Loucy (cell line): Measurements from ENCODE around the gene TEX2.
A peak's percentile ranks its signal among the peaks of the same experiment; 100 is the strongest.

Source experiments
- H2AFZ ChIP-seq: fragments of 200-600 bp; sonication (generic); 2 replicates; pipeline ENCODE4 v1.6.0; 2016; ENCODE audit warnings: antibody characterized with exemption, mild to moderate bottlenecking, low read length, moderate library complexity
- H3F3A ChIP-seq: fragments of 200-600 bp; 2 replicates; pipeline ENCODE4 v1.6.0; 2016; ENCODE audit warnings: antibody characterized with exemption, low read depth, mild to moderate bottlenecking
- H3K27me3 ChIP-seq: fragments of 200-600 bp; sonication (generic); 2 replicates; pipeline ENCODE4 v1.6.1; 2014; ENCODE audit warnings: low read length, mild to moderate bottlenecking; ENCODE audit not compliant: insufficient read depth, poor library complexity, severe bottlenecking
- H3K36me3 ChIP-seq: fragments of 200-600 bp; sonication (generic); 2 replicates; pipeline ENCODE4 v1.6.1; 2016; ENCODE audit warnings: low read length; ENCODE audit not compliant: insufficient read depth
- H3K4me1 ChIP-seq: fragments of 200-600 bp; sonication (generic); 2 replicates; pipeline ENCODE4 v1.5.1; 2014; ENCODE audit warnings: low read length, mild to moderate bottlenecking; ENCODE audit not compliant: insufficient read depth, poor library complexity, severe bottlenecking
- H3K4me2 ChIP-seq: fragments of 200-600 bp; sonication (generic); 2 replicates; pipeline ENCODE4 v1.6.0; 2014; ENCODE audit warnings: antibody characterized with exemption, low read length, low read depth, mild to moderate bottlenecking; ENCODE audit not compliant: poor library complexity, severe bottlenecking
- H3K4me3 ChIP-seq: fragments of 200-600 bp; sonication (generic); 2 replicates; pipeline ENCODE4 v1.5.1; 2014; ENCODE audit warnings: low read length, mild to moderate bottlenecking, mixed read lengths; ENCODE audit not compliant: poor library complexity, severe bottlenecking
- H3K79me2 ChIP-seq: fragments of 200-600 bp; sonication (generic); 2 replicates; pipeline ENCODE4 v1.6.1; 2014; ENCODE audit warnings: low read length; ENCODE audit not compliant: insufficient read depth
- H3K9ac ChIP-seq: fragments of 200-600 bp; sonication (generic); 2 replicates; pipeline ENCODE4 v1.6.0; 2014; ENCODE audit warnings: mild to moderate bottlenecking, low read depth, low read length, moderate library complexity; ENCODE audit not compliant: poor library complexity, severe bottlenecking
- H3K9me2 ChIP-seq: fragments of 200-600 bp; sonication (generic); replicated peaks from 2 replicates; pipeline ENCODE4 v1.6.1; 2016; ENCODE audit warnings: low read depth, low read length, mixed read lengths
- H3K9me3 ChIP-seq: fragments of 200-600 bp; sonication (generic); 2 replicates; pipeline ENCODE4 v1.6.1; 2014; ENCODE audit warnings: mild to moderate bottlenecking, antibody characterized with exemption, low read length, low read depth; ENCODE audit not compliant: insufficient read depth
- H4K20me1 ChIP-seq: fragments of 200-600 bp; sonication (generic); 2 replicates; pipeline ENCODE4 v1.6.0; 2014; ENCODE audit warnings: antibody characterized with exemption, low read length, mild to moderate bottlenecking; ENCODE audit not compliant: insufficient read depth, poor library complexity, severe bottlenecking
- EZH2phosphoT487 ChIP-seq: fragments of 200-600 bp; IDR thresholded peaks from 2 replicates; pipeline ENCODE4 v1.6.1; 2018; ENCODE audit warnings: antibody characterized with exemption, mild to moderate bottlenecking, moderate library complexity, borderline replicate concordance
- TF ChIP-seq, protein P1 (sequence below): fragments of 200-600 bp; sonication (generic); conservative IDR thresholded peaks from 2 replicates; pipeline ENCODE4 v1.5.1; 2014; ENCODE audit warnings: mild to moderate bottlenecking, antibody characterized with exemption, low read length

TEX2 gene

DNA sequence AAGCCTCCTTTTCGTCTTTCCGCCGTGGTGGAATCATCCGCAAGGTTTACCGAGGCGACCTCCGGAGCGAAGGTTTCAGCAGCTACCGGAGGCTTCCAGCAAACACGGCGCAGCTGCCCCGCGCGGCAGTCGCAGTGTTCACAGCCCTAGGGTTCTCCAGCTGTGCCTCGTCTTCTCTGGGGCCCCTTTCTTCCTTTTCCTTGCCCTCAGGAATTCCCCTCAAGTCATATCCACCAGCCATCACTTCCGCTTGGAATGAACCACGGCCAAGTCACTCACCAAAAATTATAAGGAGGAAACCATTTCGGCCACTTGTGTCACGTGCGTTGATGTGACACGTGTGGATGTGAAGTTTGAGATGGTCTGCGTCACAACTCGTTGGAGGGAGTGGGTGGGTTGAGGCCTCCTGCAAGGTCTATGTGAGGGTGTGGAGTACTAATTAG, 132.5 kb downstream of the TEX2 start:
- Histone ChIP-seq H3K9ac (no peak overlapping the region), H3K36me3 (no peaks in the 10 kb centered on the region), H3K9me2 (no peaks in the 10 kb centered on the region), H3K4me1 (peaks cover 23% of the 10 kb centered on the region), H3K4me2 (peak overlapping the region; percentile 58), H3F3A (0 out of 2 replicates have a peak, but pooled peaks cover 4% of the 10 kb centered on the region), H3K27me3 (no peaks in the 10 kb centered on the region), H3K79me2 (peaks cover 21% of the 10 kb centered on the region), H2AFZ (peak overlapping the region; percentile 56; the same call in 1 of the 2 replicates), H3K9me3 (no peaks in the 10 kb centered on the region), H4K20me1 (peaks cover 3% of the 10 kb centered on the region), H3K4me3 (peak overlapping the region; percentile 47)
- TF ChIP-seq, protein P1, sequence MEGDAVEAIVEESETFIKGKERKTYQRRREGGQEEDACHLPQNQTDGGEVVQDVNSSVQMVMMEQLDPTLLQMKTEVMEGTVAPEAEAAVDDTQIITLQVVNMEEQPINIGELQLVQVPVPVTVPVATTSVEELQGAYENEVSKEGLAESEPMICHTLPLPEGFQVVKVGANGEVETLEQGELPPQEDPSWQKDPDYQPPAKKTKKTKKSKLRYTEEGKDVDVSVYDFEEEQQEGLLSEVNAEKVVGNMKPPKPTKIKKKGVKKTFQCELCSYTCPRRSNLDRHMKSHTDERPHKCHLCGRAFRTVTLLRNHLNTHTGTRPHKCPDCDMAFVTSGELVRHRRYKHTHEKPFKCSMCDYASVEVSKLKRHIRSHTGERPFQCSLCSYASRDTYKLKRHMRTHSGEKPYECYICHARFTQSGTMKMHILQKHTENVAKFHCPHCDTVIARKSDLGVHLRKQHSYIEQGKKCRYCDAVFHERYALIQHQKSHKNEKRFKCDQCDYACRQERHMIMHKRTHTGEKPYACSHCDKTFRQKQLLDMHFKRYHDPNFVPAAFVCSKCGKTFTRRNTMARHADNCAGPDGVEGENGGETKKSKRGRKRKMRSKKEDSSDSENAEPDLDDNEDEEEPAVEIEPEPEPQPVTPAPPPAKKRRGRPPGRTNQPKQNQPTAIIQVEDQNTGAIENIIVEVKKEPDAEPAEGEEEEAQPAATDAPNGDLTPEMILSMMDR: no peak
- no peak for TF ChIP-seq EZH2phosphoT487

DNA sequence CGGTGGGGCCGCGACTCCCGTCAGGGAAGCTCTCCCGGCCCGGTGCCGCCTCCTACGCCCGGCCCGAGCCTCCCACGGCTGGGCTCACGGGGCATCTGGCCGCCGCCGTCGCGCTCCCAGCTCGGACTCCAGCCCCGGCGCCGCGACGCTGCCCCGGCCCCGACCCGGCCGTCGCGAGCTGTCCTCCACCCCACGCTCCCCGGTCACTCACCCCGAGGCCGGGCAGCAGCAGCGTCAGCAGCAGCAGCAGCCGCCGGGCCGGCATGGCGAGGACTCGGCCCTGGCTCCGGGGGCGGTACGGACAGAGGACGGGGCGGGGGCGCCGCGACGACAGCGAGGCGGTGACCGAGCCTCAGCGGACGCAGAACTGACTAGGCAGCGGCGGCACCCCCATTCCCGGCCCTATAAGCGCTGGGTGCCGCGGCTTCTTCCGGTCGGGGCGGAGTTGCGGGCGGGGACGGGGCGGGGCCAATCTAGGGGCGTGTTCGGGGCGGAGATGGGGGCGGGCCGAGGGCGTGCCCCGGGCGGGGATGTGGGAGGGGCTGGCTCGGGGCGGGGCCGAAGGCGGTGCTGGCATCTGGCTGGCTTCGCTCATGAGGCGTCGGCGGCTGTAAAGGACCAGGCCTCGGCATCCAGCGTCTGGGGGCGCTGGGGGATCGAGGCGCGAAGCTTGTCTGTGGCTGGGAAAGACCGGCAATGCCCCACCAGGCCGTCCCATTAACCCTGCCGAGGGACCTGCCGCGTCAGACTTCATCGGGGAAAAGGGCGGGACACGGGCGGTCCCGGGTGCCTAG, 133.1 kb downstream of the TEX2 start, which contains the start of gene ERN1:
Gene ERN1, minus strand, starts transcription at position 380 of the 794 bp plus-strand sequence. Its CDS starts 115 bp downstream, at position 265.
- Histone ChIP-seq H3K4me1 (peaks cover 23% of the 10 kb centered on the region), H3K79me2 (peaks cover 21% of the 10 kb centered on the region), H3K9me2 (no peaks in the 10 kb centered on the region), H3F3A (0 out of 2 replicates have a peak, but pooled peaks cover 4% of the 10 kb centered on the region), H4K20me1 (peaks cover 3% of the 10 kb centered on the region), H3K9me3 (no peaks in the 10 kb centered on the region), H3K36me3 (no peaks in the 10 kb centered on the region), H2AFZ (peak within 1 kb of the TSS; percentile 75), H3K9ac (peak within 1 kb of the TSS; percentile 86), H3K4me2 (peak within 1 kb of the TSS; percentile 99), H3K27me3 (no peaks in the 10 kb centered on the region), H3K4me3 (peak within 1 kb of the TSS; percentile 94)
- TF ChIP-seq, protein P1: no peak
- no peak for TF ChIP-seq EZH2phosphoT487

DNA sequence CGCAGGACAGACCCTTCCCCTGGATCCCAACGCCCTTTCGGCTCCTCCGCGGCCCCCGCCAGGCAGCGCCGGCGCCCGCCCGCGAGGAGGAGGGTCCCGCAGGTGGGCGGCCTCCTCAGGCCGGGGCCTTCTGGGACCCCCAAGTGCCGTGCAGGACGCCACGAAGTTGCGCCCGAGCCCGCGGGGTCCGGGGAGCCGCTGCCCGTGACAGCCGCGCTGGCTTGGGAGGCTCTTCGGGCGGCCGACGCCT, 133.6 kb downstream of the TEX2 start:
- Histone ChIP-seq H2AFZ (peak overlapping the region; percentile 75), H3K9ac (peak overlapping the region; percentile 86), H3K9me3 (no peaks in the 10 kb centered on the region), H3K79me2 (peaks cover 21% of the 10 kb centered on the region), H3K4me1 (peaks cover 23% of the 10 kb centered on the region), H3F3A (0 out of 2 replicates have a peak, but pooled peaks cover 4% of the 10 kb centered on the region), H3K4me3 (peak overlapping the region; percentile 94), H3K4me2 (peak overlapping the region; percentile 99), H3K27me3 (no peaks in the 10 kb centered on the region), H3K36me3 (no peaks in the 10 kb centered on the region), H4K20me1 (peaks cover 3% of the 10 kb centered on the region), H3K9me2 (no peaks in the 10 kb centered on the region)
- TF ChIP-seq, protein P1: no peak
- TF ChIP-seq EZH2phosphoT487: no peak
